ENCODE measurements around the gene RNF138.

The RNF138 gene

DNA sequence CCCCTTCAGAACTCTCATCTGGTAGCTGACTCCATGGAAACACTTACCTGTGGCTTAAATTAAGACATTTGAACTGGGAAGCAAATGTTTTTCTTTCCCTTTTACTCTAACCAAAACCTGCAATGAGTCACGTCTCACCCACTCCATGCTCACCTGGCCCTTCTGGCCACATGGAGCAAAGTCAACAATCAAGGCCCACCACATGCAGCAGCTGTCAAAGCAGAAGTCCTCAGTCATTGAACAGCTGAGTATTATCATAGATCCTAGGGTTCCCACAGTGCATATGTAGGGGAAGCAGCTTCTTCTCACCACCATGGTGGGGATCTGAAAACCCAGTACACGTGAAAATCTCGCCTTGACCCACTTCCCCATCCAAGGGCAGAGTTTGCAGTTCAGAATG is 85.9 kb downstream of the RNF138 start:
- DNase-seq = peak; percentile 66
